GM18951 (cell line): ENCODE results near the gene FAAP20.
A peak's percentile ranks its signal among the peaks of the same experiment; 100 is the strongest.

Experiments used
- POLR2A ChIP-seq: IDR thresholded peaks from 4 replicates; pipeline ENCODE4 v1.6.1; 2011; ENCODE audit warnings: mild to moderate bottlenecking; ENCODE audit not compliant: insufficient read length, insufficient read depth; ENCODE audit errors: extremely low read depth
- in situ Hi-C: fragments of 300-500 bp; cut with MboI; formaldehyde crosslinking; loops from one replicate; pipeline ENCODE4 v1.12.0; 2022; ENCODE audit warnings: low sequenced_read_pairs, mixed read lengths, inconsistent platforms; ENCODE audit not compliant: unreplicated experiment

FAAP20 gene

GRCh38 chr1:2202008-2202575 lies 7.5 kb upstream of the FAAP20 start:
- in situ Hi-C loops = no loop called here
- TF ChIP-seq POLR2A = no peak

GRCh38 chr1:2201062-2201461 lies 6.5 kb upstream of the FAAP20 start:
- in situ Hi-C loops = no loop called here
- TF ChIP-seq POLR2A = no peak

- no peak for TF ChIP-seq POLR2A
- in situ Hi-C loops = no loop called here
Measured at GRCh38 chr1:2200308-2200943, 5.9 kb upstream of the FAAP20 start.

- peak; percentile 73 for TF ChIP-seq POLR2A
- in situ Hi-C loops = loop anchor here (25.0 kb wide), 2 partner anchors 363 to 588 kb away; partner anchors contain the start of gene TNFRSF14
Measured at GRCh38 chr1:2199042-2199810, 4.7 kb upstream of the FAAP20 start.

- no peak for TF ChIP-seq POLR2A
- in situ Hi-C loops = loop anchor here (25.0 kb wide), 2 partner anchors 364 to 589 kb away; partner anchors contain the start of gene TNFRSF14
Measured at GRCh38 chr1:2198571-2198970, 4.0 kb upstream of the FAAP20 start.

- no peak for TF ChIP-seq POLR2A
- in situ Hi-C loops = loop anchor here (25.0 kb wide), 2 partner anchors 365 to 590 kb away; partner anchors contain the start of gene TNFRSF14
Measured at GRCh38 chr1:2197707-2198165, 3.2 kb upstream of the FAAP20 start.

- in situ Hi-C loops = loop anchor here (25.0 kb wide), 2 partner anchors 365 to 590 kb away; partner anchors contain the start of gene TNFRSF14
- TF ChIP-seq POLR2A = no peak
Measured at GRCh38 chr1:2196901-2197638, 2.5 kb upstream of the FAAP20 start.

- TF ChIP-seq POLR2A = no peak
- in situ Hi-C loops = loop anchor here (25.0 kb wide), 2 partner anchors 367 to 592 kb away; partner anchors contain the start of gene TNFRSF14
Measured at GRCh38 chr1:2195785-2196184, 1.2 kb upstream of the FAAP20 start.

GRCh38 chr1:2194898-2195673 lies 514 bp upstream of the FAAP20 start:
- in situ Hi-C loops = loop anchor here (25.0 kb wide), 2 partner anchors 367 to 592 kb away; partner anchors contain the start of gene TNFRSF14

GRCh38 chr1:2193514-2194281 lies 874 bp downstream of the FAAP20 start:
- in situ Hi-C loops = loop anchor here (25.0 kb wide), 2 partner anchors 369 to 594 kb away; partner anchors contain the start of gene TNFRSF14
- no peak for TF ChIP-seq POLR2A

More at GRCh38 chr1:2194898-2195673, 514 bp upstream of the FAAP20 start:
- TF ChIP-seq POLR2A = peak; percentile 48
